Epithelial cell of proximal tubule (primary cell): ENCODE measurements around the gene SGCA. TPM values are rescaled to one million over a fixed set of nuclear protein-coding genes. Genes with fewer than 3 reads are reported as not detected.

Source experiments
- DNase-seq: peaks from one replicate; pipeline ENCODE4 v3.0.0-alpha.2; 2011; ENCODE audit warnings: low read depth
- H3K4me3 ChIP-seq: 2 replicates; pipeline ENCODE4 v1.5.1; 2011; ENCODE audit warnings: low read depth, mild to moderate bottlenecking, low read length
- CTCF ChIP-seq: conservative IDR thresholded peaks from 2 replicates; pipeline ENCODE4 v1.5.1; 2012; ENCODE audit warnings: low read depth, mild to moderate bottlenecking, low read length
- total RNA-seq: library from RNA; depleted of rRNA; stranded (reverse); fragments of >200 nt; gene quantifications from 2 replicates; pipeline ENCODE4 v1.2.3, GENCODE V29; 2015

The SGCA gene
- total RNA-seq, 1 donor from 2014 or later = 0.69 TPM

GRCh38 chr17:50189550-50190292 lies 23.9 kb downstream of the SGCA start:
- no peak overlapping the region for H3K4me3 ChIP-seq
- DNase-seq = no peak
- no peak for TF ChIP-seq CTCF

DNA sequence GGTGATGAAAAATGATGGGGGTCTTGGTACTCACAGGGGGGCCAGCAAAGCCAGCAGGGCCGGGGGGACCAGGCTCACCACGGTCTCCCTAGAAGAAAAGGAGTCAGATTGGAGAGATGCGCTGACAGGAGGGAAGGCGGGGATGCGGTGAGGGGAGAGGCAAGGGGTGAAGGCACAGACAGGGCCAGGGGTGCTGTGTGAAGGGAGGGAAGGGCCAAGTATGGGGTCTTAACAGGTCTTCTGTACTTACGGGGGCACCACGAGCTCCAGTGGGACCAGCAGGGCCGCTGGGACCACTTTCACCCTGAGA lies 24.4 kb downstream of the SGCA start:
- TF ChIP-seq CTCF = no peak
- no peak for DNase-seq
- H3K4me3 ChIP-seq = no peak overlapping the region

GRCh38 chr17:50190603-50191358 lies 25.0 kb downstream of the SGCA start:
- no peak for DNase-seq
- H3K4me3 ChIP-seq = no peak overlapping the region
- no peak for TF ChIP-seq CTCF

- no peak overlapping the region for H3K4me3 ChIP-seq
- DNase-seq = no peak
- no peak for TF ChIP-seq CTCF
Measured at GRCh38 chr17:50191359-50192143, 25.7 kb downstream of the SGCA start.

GRCh38 chr17:50192144-50192617 lies 26.4 kb downstream of the SGCA start:
- H3K4me3 ChIP-seq = no peak overlapping the region
- no peak for TF ChIP-seq CTCF
- no peak for DNase-seq

GRCh38 chr17:50192618-50193291 lies 26.9 kb downstream of the SGCA start:
- DNase-seq = no peak
- H3K4me3 ChIP-seq = no peak overlapping the region
- no peak for TF ChIP-seq CTCF
